ENCODE measurements around the gene ATP6V1C2. TPM values are rescaled to one million over a fixed set of nuclear protein-coding genes. Genes with fewer than 3 reads are reported as not detected.
A peak's percentile ranks its signal among the peaks of the same experiment; 100 is the strongest.
"Not testable (repeated sequence)": the region's sequence is repeated elsewhere in the genome, so short reads cannot be mapped to it uniquely, and the experiment has no call there.

Gene ATP6V1C2
- polyA plus RNA-seq, 1 donor = 11.6 TPM

DNA sequence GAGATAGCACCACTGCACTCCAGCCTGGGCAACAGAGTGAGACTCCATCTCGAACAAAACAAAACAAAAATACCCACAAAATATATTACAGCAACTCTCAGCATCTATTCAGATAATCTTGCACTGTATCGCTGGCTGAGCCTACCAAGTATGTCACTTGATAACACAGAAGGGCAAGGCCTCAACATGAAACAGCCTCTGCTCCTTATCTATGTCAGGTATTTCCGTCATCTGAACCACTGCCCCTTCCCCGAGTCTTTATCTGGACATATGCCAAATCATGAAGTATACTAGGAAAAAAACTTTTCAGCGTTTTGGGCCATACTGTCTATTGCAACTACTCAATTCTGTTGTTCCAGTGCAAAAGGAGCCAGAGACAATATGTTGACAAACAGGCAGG lies 73.4 kb downstream of the ATP6V1C2 start:
- Histone ChIP-seq H3K4me3 (ENCODE audit: low read length) (no peak overlapping the region), H3K4me1 (ENCODE audit: control insufficient read depth, insufficient read depth, low read length) (no peaks in the 10 kb centered on the region), H3K27me3 (ENCODE audit: control insufficient read depth, insufficient read depth, low read length) (no peaks in the 10 kb centered on the region), H3K36me3 (ENCODE audit: control insufficient read depth, insufficient read depth, low read length) (peaks cover 78% of the 10 kb centered on the region), H3K9me3 (ENCODE audit: control insufficient read depth, low read depth, low read length) (no peaks in the 10 kb centered on the region), H3K27ac (ENCODE audit: low read length) (no peak overlapping the region)
- 17% methylated on average over 1 of the region's 5 CpGs for WGBS (ENCODE audit: insufficient coverage, low lambda C conversion rate)
- peak in 1 of 2 donors; percentile 28 for DNase-seq

DNA sequence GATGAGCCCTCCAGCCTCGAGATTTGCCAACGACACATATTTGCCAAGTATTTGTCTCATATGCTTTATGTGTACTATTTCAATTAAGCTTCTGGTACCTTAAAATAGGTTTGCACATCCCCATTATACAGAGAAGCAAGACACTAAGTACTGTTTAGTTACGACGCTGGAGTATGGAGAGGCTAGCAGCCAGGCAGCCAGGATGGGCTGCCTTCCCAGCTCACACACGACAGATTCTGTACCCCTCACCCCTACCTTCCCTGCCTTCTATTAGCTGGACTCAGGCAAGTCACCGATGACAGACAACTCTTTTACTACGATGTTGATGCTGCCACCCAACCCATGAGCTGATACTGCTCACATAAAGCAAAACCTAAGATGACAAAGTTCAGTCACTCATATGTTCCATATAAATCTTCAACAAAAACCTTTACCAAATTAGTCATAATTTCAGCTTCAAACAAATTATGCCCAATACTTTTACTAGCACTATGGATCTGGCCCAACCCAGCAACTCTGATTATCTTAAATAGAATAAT lies 74.1 kb downstream of the ATP6V1C2 start:
- Histone ChIP-seq H3K4me1 (ENCODE audit: control insufficient read depth, insufficient read depth, low read length) (no peaks in the 10 kb centered on the region), H3K36me3 (ENCODE audit: control insufficient read depth, insufficient read depth, low read length) (peaks cover 72% of the 10 kb centered on the region), H3K27ac (ENCODE audit: low read length) (no peak overlapping the region), H3K27me3 (ENCODE audit: control insufficient read depth, insufficient read depth, low read length) (no peaks in the 10 kb centered on the region), H3K4me3 (ENCODE audit: low read length) (no peak overlapping the region), H3K9me3 (ENCODE audit: control insufficient read depth, low read depth, low read length) (no peaks in the 10 kb centered on the region)
- DNase-seq = no peak
- no CpG with 5 or more reads among the region's 7 CpGs for WGBS (ENCODE audit: insufficient coverage, low lambda C conversion rate)

DNA sequence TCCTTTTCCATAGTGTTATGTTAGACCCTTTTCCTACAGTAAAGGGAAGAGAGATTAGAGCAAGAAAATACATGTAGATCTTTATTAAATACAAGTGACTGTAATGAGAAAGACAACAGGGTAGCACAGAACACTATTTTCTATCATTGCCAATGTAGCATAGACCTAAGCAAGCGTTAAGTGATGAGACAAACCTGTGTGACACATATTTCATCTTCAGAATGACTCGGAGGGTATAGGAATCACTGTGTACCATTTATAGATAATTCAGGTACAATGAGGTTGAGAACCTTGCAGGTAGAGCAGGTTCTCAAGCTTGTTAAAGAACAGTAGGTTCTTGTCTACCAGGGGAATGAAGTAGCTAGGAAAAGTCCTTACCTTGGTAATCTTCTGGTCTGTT lies 75.3 kb downstream of the ATP6V1C2 start:
- DNase-seq = no peak
- no CpG with 5 or more reads among the region's 2 CpGs for WGBS (ENCODE audit: insufficient coverage, low lambda C conversion rate)
- Histone ChIP-seq H3K36me3 (ENCODE audit: control insufficient read depth, insufficient read depth, low read length) (peaks cover 72% of the 10 kb centered on the region), H3K9me3 (ENCODE audit: control insufficient read depth, low read depth, low read length) (no peaks in the 10 kb centered on the region), H3K4me1 (ENCODE audit: control insufficient read depth, insufficient read depth, low read length) (peaks cover 7% of the 10 kb centered on the region), H3K27ac (ENCODE audit: low read length) (no peak overlapping the region), H3K27me3 (ENCODE audit: control insufficient read depth, insufficient read depth, low read length) (no peaks in the 10 kb centered on the region), H3K4me3 (ENCODE audit: low read length) (no peak overlapping the region)

DNA sequence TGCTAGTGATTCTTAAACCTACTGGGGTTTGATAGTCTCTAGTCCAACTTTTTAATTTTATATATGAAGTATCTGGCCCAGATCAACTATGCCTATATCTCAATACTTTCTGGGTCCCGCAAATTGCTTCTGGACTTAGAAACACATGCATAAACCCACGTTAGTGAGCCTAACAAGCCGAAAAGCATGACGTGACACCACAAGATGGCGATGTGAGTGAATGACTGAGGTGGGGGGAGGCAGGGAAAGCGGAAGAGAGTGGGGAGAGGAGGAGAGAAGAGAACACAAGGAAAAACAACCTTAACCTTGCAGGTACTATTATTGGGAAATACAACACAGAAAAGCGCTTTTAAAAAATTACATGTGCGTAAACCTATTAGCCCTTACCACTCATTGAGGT lies 77.4 kb downstream of the ATP6V1C2 start:
- H3K36me3 ChIP-seq (ENCODE audit: control insufficient read depth, insufficient read depth, low read length) = peaks cover 55% of the 10 kb centered on the region
- no peaks in the 10 kb centered on the region for H3K9me3 ChIP-seq (ENCODE audit: control insufficient read depth, low read depth, low read length)
- peaks cover 7% of the 10 kb centered on the region for H3K4me1 ChIP-seq (ENCODE audit: control insufficient read depth, insufficient read depth, low read length)
- no peak for DNase-seq
- no peak overlapping the region for H3K27ac ChIP-seq (ENCODE audit: low read length)
- H3K4me3 ChIP-seq (ENCODE audit: low read length) = no peak overlapping the region
- H3K27me3 ChIP-seq (ENCODE audit: control insufficient read depth, insufficient read depth, low read length) = no peaks in the 10 kb centered on the region
- WGBS (ENCODE audit: insufficient coverage, low lambda C conversion rate) = 96% methylated on average over 5 of the region's 8 CpGs

DNA sequence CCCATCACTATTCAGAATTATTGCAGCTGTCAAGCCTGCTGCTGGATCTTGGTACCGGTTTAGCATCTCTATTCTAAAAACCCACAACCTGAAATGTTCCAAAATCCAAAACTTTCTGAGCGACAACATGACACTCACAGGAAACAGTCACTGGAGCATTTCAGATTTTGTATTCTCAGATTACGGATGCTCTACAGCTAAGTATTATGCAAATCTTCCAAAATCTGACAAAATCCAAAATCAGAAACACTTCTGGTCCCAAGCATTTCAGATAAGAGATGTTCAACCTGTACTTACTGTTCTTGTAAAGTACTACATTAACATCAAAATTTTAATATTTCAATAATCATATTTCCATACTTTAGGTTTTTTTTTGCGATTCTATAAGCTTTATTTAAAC lies 78.7 kb downstream of the ATP6V1C2 start:
- no peak overlapping the region for H3K27ac ChIP-seq (ENCODE audit: low read length)
- H3K36me3 ChIP-seq (ENCODE audit: control insufficient read depth, insufficient read depth, low read length) = peaks cover 46% of the 10 kb centered on the region
- no peaks in the 10 kb centered on the region for H3K27me3 ChIP-seq (ENCODE audit: control insufficient read depth, insufficient read depth, low read length)
- no peaks in the 10 kb centered on the region for H3K9me3 ChIP-seq (ENCODE audit: control insufficient read depth, low read depth, low read length)
- peaks cover 7% of the 10 kb centered on the region for H3K4me1 ChIP-seq (ENCODE audit: control insufficient read depth, insufficient read depth, low read length)
- H3K4me3 ChIP-seq (ENCODE audit: low read length) = no peak overlapping the region
- 100% methylated on average over 1 of the region's 4 CpGs for WGBS (ENCODE audit: insufficient coverage, low lambda C conversion rate)
- DNase-seq = no peak

DNA sequence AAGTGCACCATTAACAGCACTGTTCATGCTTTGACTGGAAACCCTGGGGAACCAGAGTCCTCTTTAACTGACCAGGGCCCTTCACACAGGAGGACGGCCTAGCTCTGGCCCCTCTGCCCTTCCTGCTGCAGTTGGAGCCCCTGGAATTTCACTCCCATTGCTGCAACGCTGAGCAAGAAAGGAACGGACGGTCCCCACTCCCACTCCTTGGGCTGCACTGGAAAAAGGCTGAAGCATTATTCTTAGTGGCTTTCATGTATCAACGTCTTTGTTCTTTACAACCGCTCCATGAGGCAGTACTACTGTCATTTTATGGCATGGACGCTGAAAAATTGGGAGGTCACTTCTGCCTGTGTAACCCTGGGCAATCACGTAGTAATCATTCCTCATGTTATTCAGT lies 81.2 kb downstream of the ATP6V1C2 start:
- Histone ChIP-seq H3K36me3 (ENCODE audit: control insufficient read depth, insufficient read depth, low read length) (peaks cover 25% of the 10 kb centered on the region), H3K27me3 (ENCODE audit: control insufficient read depth, insufficient read depth, low read length) (no peaks in the 10 kb centered on the region), H3K27ac (ENCODE audit: low read length) (no peak overlapping the region), H3K9me3 (ENCODE audit: control insufficient read depth, low read depth, low read length) (no peaks in the 10 kb centered on the region), H3K4me1 (ENCODE audit: control insufficient read depth, insufficient read depth, low read length) (peaks cover 7% of the 10 kb centered on the region), H3K4me3 (ENCODE audit: low read length) (no peak overlapping the region)
- no peak for DNase-seq
- 80% methylated on average over 3 of the region's 8 CpGs for WGBS (ENCODE audit: insufficient coverage, low lambda C conversion rate)

DNA sequence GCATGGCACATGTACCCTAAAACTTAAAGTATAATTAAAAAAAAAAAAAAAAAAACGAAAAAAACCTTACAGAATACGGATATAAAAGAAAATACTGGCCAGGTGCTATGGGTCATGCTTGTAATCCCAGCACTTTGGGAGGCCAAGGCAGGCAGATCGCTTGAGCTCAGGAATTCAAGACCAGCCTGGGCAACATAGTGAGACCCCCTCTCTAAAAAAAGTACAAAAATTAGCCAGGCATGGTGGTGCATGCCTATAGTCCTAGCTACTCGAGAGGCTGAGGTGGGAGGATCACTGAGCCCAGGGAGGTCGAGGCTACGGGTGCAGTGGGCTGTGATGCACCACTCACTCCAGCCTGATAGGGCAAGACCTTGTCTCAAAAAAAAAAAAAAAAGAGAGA lies 84.6 kb downstream of the ATP6V1C2 start:
- not testable (repeated sequence) for DNase-seq; H3K27me3 ChIP-seq (ENCODE audit: control insufficient read depth, insufficient read depth, low read length); H3K27ac ChIP-seq (ENCODE audit: low read length); H3K36me3 ChIP-seq (ENCODE audit: control insufficient read depth, insufficient read depth, low read length); H3K4me3 ChIP-seq (ENCODE audit: low read length); H3K9me3 ChIP-seq (ENCODE audit: control insufficient read depth, low read depth, low read length)
- peaks cover 13% of the 10 kb centered on the region for H3K4me1 ChIP-seq (ENCODE audit: control insufficient read depth, insufficient read depth, low read length)
- 90% methylated on average over 2 of the region's 6 CpGs for WGBS (ENCODE audit: insufficient coverage, low lambda C conversion rate)

DNA sequence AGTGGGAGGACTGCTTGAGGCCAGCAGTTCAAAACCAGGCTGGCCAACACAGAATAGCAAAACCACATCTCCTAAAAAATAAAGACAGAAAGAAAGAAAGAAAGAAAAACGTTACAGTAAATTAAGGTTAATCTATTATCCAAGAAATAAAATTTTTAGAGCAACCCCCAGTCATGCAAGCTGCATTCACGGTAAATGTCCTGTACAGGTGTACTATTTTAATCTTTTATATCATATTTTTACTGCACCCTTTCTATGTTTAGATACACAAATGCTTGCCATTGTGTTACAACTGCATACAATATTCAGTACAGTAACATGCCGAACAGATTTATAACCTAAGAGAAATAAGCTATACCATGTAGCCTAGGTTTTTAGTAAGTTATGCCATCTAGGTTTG lies 85.1 kb downstream of the ATP6V1C2 start:
- no CpG with 5 or more reads among the region's 3 CpGs for WGBS (ENCODE audit: insufficient coverage, low lambda C conversion rate)

DNA sequence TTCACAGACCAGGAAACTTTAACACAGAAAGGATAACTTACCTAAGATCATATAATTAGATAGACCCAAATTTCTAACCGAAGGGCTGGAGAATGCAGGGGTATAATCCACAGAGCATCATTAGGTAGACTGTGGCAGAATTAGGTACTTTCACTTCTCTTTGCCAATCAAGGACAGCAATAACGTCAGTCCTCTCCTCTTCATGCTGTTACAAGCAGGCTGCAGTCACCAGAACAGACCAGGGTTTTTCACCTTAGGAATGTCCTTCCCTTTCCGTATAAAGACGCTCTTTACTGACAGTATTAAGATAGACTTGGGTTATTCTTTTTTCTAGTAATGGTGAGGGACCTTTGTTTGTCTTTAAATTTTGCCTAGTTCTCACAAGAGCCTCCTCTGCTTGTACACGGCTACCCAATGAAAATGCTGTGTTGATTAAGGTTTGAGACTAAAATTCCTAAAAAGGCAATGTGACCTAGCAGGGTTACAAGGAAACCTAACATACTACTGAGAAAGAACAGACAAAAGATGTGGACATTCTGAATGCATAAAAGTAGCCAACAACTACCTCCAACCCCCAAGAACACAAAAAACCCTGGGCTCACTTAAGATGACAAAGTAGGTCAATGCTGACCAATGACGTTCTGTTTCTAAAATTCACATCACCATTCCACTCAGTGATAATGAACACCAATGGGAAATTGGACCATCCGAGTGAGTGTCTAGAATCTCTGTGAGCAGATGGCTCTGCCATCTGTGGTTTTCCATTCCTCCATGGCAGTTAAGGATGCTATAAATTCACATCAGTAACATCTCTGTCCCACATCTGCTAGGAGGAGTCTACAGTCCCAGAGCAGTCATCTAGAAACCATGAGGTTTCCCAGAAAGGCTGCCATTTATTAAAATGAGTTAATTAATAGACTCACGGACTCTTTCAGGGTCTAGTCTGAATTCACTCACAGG lies 89.1 kb downstream of the ATP6V1C2 start:
- Histone ChIP-seq H3K27me3 (ENCODE audit: control insufficient read depth, insufficient read depth, low read length) (no peaks in the 10 kb centered on the region), H3K9me3 (ENCODE audit: control insufficient read depth, low read depth, low read length) (no peaks in the 10 kb centered on the region), H3K27ac (ENCODE audit: low read length) (no peak overlapping the region), H3K36me3 (ENCODE audit: control insufficient read depth, insufficient read depth, low read length) (no peaks in the 10 kb centered on the region), H3K4me3 (ENCODE audit: low read length) (no peak overlapping the region), H3K4me1 (ENCODE audit: control insufficient read depth, insufficient read depth, low read length) (peaks cover 15% of the 10 kb centered on the region)
- WGBS (ENCODE audit: insufficient coverage, low lambda C conversion rate) = 39% methylated on average over 5 of the region's 8 CpGs
- peak in 1 of 2 donors; percentile 32 for DNase-seq

More for the DNA sequence above, 85.1 kb downstream of the ATP6V1C2 start:
- no peaks in the 10 kb centered on the region for H3K27me3 ChIP-seq (ENCODE audit: control insufficient read depth, insufficient read depth, low read length)
- no peak overlapping the region for H3K4me3 ChIP-seq (ENCODE audit: low read length)
- H3K4me1 ChIP-seq (ENCODE audit: control insufficient read depth, insufficient read depth, low read length) = peaks cover 8% of the 10 kb centered on the region
- H3K9me3 ChIP-seq (ENCODE audit: control insufficient read depth, low read depth, low read length) = no peaks in the 10 kb centered on the region
- H3K36me3 ChIP-seq (ENCODE audit: control insufficient read depth, insufficient read depth, low read length) = peaks cover 2% of the 10 kb centered on the region
- DNase-seq = no peak
- no peak overlapping the region for H3K27ac ChIP-seq (ENCODE audit: low read length)

DNA sequence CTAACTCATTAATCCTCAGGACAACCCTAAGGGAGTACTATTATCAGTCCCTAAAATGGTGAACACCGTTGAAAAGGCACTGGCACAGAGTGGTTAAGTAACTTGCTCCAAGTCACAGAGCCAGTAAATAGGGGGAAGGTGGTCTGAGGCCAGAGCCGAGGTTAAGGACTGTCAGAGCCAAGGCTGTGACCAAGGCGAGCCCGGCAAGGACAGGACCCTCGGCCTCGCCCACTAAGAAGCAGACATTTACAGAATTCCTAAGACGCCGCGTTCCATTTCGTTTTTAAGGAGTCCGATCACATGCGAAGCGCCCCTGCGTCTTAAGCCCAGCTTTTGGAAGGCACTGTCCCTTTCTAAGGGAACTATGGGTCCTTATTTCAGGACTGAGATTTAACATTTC lies 90.1 kb downstream of the ATP6V1C2 start:
- DNase-seq = peak in 1 of 2 donors; percentile 33
- peaks cover 15% of the 10 kb centered on the region for H3K4me1 ChIP-seq (ENCODE audit: control insufficient read depth, insufficient read depth, low read length)
- H3K4me3 ChIP-seq (ENCODE audit: low read length) = peak overlapping the region; percentile 79
- no peaks in the 10 kb centered on the region for H3K9me3 ChIP-seq (ENCODE audit: control insufficient read depth, low read depth, low read length)
- H3K36me3 ChIP-seq (ENCODE audit: control insufficient read depth, insufficient read depth, low read length) = no peaks in the 10 kb centered on the region
- WGBS (ENCODE audit: insufficient coverage, low lambda C conversion rate) = no CpG with 5 or more reads among the region's 14 CpGs
- H3K27ac ChIP-seq (ENCODE audit: low read length) = peak overlapping the region; percentile 67
- H3K27me3 ChIP-seq (ENCODE audit: control insufficient read depth, insufficient read depth, low read length) = no peaks in the 10 kb centered on the region

All from large intestine (tissue), 3 donors.